ENCODE results near the gene UGT1A8.
"Not testable (repeated sequence)": the region's sequence is repeated elsewhere in the genome, so short reads cannot be mapped to it uniquely, and the experiment has no call there.

The UGT1A8 gene

GRCh38 chr2:233746475-233747282, 129.2 kb downstream of the UGT1A8 start:
- H3K4me3 Mint-ChIP-seq, result no peak overlapping the region
- peaks cover 10% of the 10 kb centered on the region for H3K27me3 Mint-ChIP-seq

GRCh38 chr2:233747283-233747544, 129.8 kb downstream of the UGT1A8 start:
- Mint-ChIP-seq H3K4me3 (no peak overlapping the region), H3K9me3 (peaks cover 15% of the 10 kb centered on the region), H3K27me3 (peaks cover 13% of the 10 kb centered on the region), H3K36me3 (no peaks in the 10 kb centered on the region), H3K4me1 (no peaks in the 10 kb centered on the region), H3K27ac (no peak overlapping the region)
- DNase-seq, result no peak
- CTCF ChIA-PET, result no interaction called here

More at GRCh38 chr2:233746475-233747282, 129.2 kb downstream of the UGT1A8 start:
- no peaks in the 10 kb centered on the region for H3K4me1 Mint-ChIP-seq
- no peak overlapping the region for H3K27ac Mint-ChIP-seq
- H3K9me3 Mint-ChIP-seq, result peaks cover 15% of the 10 kb centered on the region
- CTCF ChIA-PET, result no interaction called here
- DNase-seq, result no peak
- no peaks in the 10 kb centered on the region for H3K36me3 Mint-ChIP-seq

- DNase-seq, H3K36me3 Mint-ChIP-seq, H3K4me1 Mint-ChIP-seq, H3K27ac Mint-ChIP-seq, H3K4me3 Mint-ChIP-seq, CTCF ChIA-PET: not testable (repeated sequence)
- Mint-ChIP-seq H3K9me3 (peaks cover 15% of the 10 kb centered on the region), H3K27me3 (peaks cover 10% of the 10 kb centered on the region)
Observed at GRCh38 chr2:233750689-233751088, 133.3 kb downstream of the UGT1A8 start.

- H3K36me3 Mint-ChIP-seq, CTCF ChIA-PET, H3K4me1 Mint-ChIP-seq, DNase-seq, H3K27ac Mint-ChIP-seq, H3K27me3 Mint-ChIP-seq, H3K4me3 Mint-ChIP-seq: not testable (repeated sequence)
- peaks cover 15% of the 10 kb centered on the region for H3K9me3 Mint-ChIP-seq
Observed at GRCh38 chr2:233751212-233752009, 134.0 kb downstream of the UGT1A8 start.

- peaks cover 9% of the 10 kb centered on the region for H3K9me3 Mint-ChIP-seq
Observed at GRCh38 chr2:233754872-233755611, 137.6 kb downstream of the UGT1A8 start.

GRCh38 chr2:233756429-233757081, 139.1 kb downstream of the UGT1A8 start:
- Mint-ChIP-seq H3K27ac (no peak overlapping the region), H3K36me3 (no peaks in the 10 kb centered on the region), H3K4me3 (no peak overlapping the region), H3K9me3 (peaks cover 1% of the 10 kb centered on the region), H3K27me3 (peaks cover 3% of the 10 kb centered on the region), H3K4me1 (no peaks in the 10 kb centered on the region)
- DNase-seq, result no peak
- CTCF ChIA-PET, result no interaction called here

More at GRCh38 chr2:233754872-233755611, 137.6 kb downstream of the UGT1A8 start:
- Mint-ChIP-seq H3K36me3 (no peaks in the 10 kb centered on the region), H3K27me3 (peaks cover 5% of the 10 kb centered on the region), H3K4me3 (no peak overlapping the region), H3K4me1 (no peaks in the 10 kb centered on the region), H3K27ac (no peak overlapping the region)
- CTCF ChIA-PET, result no interaction called here
- no peak for DNase-seq

GRCh38 chr2:233758141-233758540, 140.7 kb downstream of the UGT1A8 start:
- H3K27me3 Mint-ChIP-seq, result no peaks in the 10 kb centered on the region
- no peak overlapping the region for H3K27ac Mint-ChIP-seq
- H3K4me1 Mint-ChIP-seq, result no peaks in the 10 kb centered on the region
- H3K36me3 Mint-ChIP-seq, result no peaks in the 10 kb centered on the region
- H3K4me3 Mint-ChIP-seq, result no peak overlapping the region
- DNase-seq, result no peak
- CTCF ChIA-PET, result no interaction called here
- H3K9me3 Mint-ChIP-seq, result no peaks in the 10 kb centered on the region

- CTCF ChIA-PET, result no interaction called here
- Mint-ChIP-seq H3K27me3 (peaks cover 4% of the 10 kb centered on the region), H3K4me3 (no peak overlapping the region), H3K27ac (no peak overlapping the region), H3K4me1 (no peaks in the 10 kb centered on the region), H3K36me3 (no peaks in the 10 kb centered on the region), H3K9me3 (no peaks in the 10 kb centered on the region)
- no peak for DNase-seq
Observed at GRCh38 chr2:233758849-233759248, 141.4 kb downstream of the UGT1A8 start.

GRCh38 chr2:233760043-233760442, 142.6 kb downstream of the UGT1A8 start, which contains the start of gene UGT1A1:
Gene UGT1A1, plus strand, starts transcription at chr2:233760270. Its CDS starts 18 bp downstream, at chr2:233760288.
- H3K4me3 Mint-ChIP-seq, result no peak within 1 kb of the TSS
- H3K27me3 Mint-ChIP-seq, result peaks cover 15% of the 10 kb centered on the region
- no peak within 1 kb of the TSS for H3K27ac Mint-ChIP-seq
- CTCF ChIA-PET, result no interaction called here
- DNase-seq, result no peak
- H3K9me3 Mint-ChIP-seq, result no peaks in the 10 kb centered on the region
- H3K36me3 Mint-ChIP-seq, result no peaks in the 10 kb centered on the region
- no peaks in the 10 kb centered on the region for H3K4me1 Mint-ChIP-seq

GRCh38 chr2:233761040-233761769, 143.8 kb downstream of the UGT1A8 start:
- CTCF ChIA-PET, result no interaction called here
- peaks cover 15% of the 10 kb centered on the region for H3K27me3 Mint-ChIP-seq
- no peak overlapping the region for H3K4me3 Mint-ChIP-seq
- no peaks in the 10 kb centered on the region for H3K9me3 Mint-ChIP-seq
- DNase-seq, result no peak
- no peaks in the 10 kb centered on the region for H3K36me3 Mint-ChIP-seq
- no peaks in the 10 kb centered on the region for H3K4me1 Mint-ChIP-seq
- no peak overlapping the region for H3K27ac Mint-ChIP-seq

GRCh38 chr2:233764264-233764663, 146.8 kb downstream of the UGT1A8 start:
- no peak overlapping the region for H3K4me3 Mint-ChIP-seq
- H3K27ac Mint-ChIP-seq, result no peak overlapping the region
- CTCF ChIA-PET, result no interaction called here
- H3K9me3 Mint-ChIP-seq, result no peaks in the 10 kb centered on the region
- peaks cover 15% of the 10 kb centered on the region for H3K27me3 Mint-ChIP-seq
- H3K36me3 Mint-ChIP-seq, result no peaks in the 10 kb centered on the region
- H3K4me1 Mint-ChIP-seq, result no peaks in the 10 kb centered on the region
- DNase-seq, result no peak

- Mint-ChIP-seq H3K36me3 (no peaks in the 10 kb centered on the region), H3K9me3 (no peaks in the 10 kb centered on the region), H3K27me3 (peaks cover 15% of the 10 kb centered on the region), H3K4me3 (no peak overlapping the region), H3K27ac (no peak overlapping the region), H3K4me1 (no peaks in the 10 kb centered on the region)
- CTCF ChIA-PET, result no interaction called here
- no peak for DNase-seq
Observed at GRCh38 chr2:233764761-233765160, 147.3 kb downstream of the UGT1A8 start.

- H3K4me1 Mint-ChIP-seq, result no peaks in the 10 kb centered on the region
- CTCF ChIA-PET, result no interaction called here
- H3K27ac Mint-ChIP-seq, result no peak overlapping the region
- H3K9me3 Mint-ChIP-seq, result no peaks in the 10 kb centered on the region
- H3K27me3 Mint-ChIP-seq, result peaks cover 20% of the 10 kb centered on the region
- no peak overlapping the region for H3K4me3 Mint-ChIP-seq
- no peaks in the 10 kb centered on the region for H3K36me3 Mint-ChIP-seq
- DNase-seq, result no peak
Observed at GRCh38 chr2:233766416-233766815, 149.0 kb downstream of the UGT1A8 start.

- no peak for DNase-seq
- no peaks in the 10 kb centered on the region for H3K9me3 Mint-ChIP-seq
- CTCF ChIA-PET, result no interaction called here
- H3K27me3 Mint-ChIP-seq, result peaks cover 20% of the 10 kb centered on the region
- H3K4me3 Mint-ChIP-seq, result no peak overlapping the region
- no peak overlapping the region for H3K27ac Mint-ChIP-seq
- H3K4me1 Mint-ChIP-seq, result no peaks in the 10 kb centered on the region
- H3K36me3 Mint-ChIP-seq, result no peaks in the 10 kb centered on the region
Observed at GRCh38 chr2:233768076-233768475, 150.6 kb downstream of the UGT1A8 start.
